Measurements from ENCODE around the gene CEP162. TPM values are rescaled to one million over a fixed set of nuclear protein-coding genes. Genes with fewer than 3 reads are reported as not detected.

The CEP162 gene, protein sequence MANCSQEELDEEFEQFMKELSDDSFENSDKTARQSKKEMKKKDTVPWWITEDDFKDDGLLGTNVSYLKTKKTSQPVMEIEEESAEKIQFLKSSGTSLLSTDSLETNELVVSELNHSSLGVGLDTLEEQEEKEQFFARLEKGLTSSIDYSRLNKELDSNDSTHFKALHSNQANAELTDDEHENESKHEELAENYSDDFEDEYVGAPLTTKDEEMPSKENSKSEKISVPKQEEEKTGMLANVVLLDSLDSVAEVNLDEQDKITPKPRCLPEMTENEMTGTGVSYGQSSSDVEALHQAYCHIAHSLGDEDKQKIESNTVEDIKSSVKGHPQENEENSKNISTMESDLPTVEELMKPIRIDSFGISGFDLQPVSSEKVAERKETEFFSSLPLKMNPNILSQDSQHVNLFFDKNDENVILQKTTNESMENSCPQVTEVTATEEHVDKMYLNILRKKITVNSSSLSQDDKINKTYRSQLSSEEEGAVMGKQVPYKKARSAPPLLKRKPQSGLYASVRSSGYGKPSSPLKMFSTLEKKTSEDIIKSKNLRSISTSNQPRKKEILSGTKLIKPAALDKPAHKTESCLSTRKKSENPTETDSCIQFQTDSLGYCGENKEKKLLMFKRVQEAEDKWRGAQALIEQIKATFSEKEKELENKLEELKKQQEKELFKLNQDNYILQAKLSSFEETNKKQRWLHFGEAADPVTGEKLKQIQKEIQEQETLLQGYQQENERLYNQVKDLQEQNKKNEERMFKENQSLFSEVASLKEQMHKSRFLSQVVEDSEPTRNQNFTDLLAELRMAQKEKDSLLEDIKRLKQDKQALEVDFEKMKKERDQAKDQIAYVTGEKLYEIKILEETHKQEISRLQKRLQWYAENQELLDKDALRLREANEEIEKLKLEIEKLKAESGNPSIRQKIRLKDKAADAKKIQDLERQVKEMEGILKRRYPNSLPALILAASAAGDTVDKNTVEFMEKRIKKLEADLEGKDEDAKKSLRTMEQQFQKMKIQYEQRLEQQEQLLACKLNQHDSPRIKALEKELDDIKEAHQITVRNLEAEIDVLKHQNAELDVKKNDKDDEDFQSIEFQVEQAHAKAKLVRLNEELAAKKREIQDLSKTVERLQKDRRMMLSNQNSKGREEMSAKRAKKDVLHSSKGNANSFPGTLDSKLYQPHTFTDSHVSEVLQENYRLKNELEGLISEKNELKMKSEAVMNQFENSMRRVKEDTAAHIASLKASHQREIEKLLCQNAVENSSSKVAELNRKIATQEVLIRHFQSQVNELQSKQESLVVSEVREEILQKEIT (N-terminal part only)
- total RNA-seq, result 10 to 100 TPM; 29.7 to 39.2 TPM
- 11.8 TPM for polyA plus RNA-seq (2013, experiment 1 of 2)
- 13.9 TPM for polyA plus RNA-seq (2013, experiment 2 of 2)
- long read RNA-seq, experiment 1, partial matches to known transcripts, result 4 of 12 reads
- long read RNA-seq, experiment 1, other reads (novel, unspliced or antisense), result 8 of 12 reads
- long read RNA-seq, experiment 2, full-length matches to known transcripts, result 10 of 39 reads
- long read RNA-seq, experiment 2, partial matches to known transcripts, result 12 of 39 reads
- long read RNA-seq, experiment 2, other reads (novel, unspliced or antisense), result 17 of 39 reads
- long read RNA-seq, experiment 3, full-length matches to known transcripts, result 5 of 75 reads
- long read RNA-seq, experiment 3, partial matches to known transcripts, result 58 of 75 reads
- long read RNA-seq, experiment 3, other reads (novel, unspliced or antisense), result 12 of 75 reads
- long read RNA-seq, experiment 4, partial matches to known transcripts, result 12 of 27 reads
- long read RNA-seq, experiment 4, other reads (novel, unspliced or antisense), result 14 of 27 reads

- peak within 1 kb of the TSS; percentile 82 for H3K4me3 Mint-ChIP-seq
- Histone ChIP-seq H3K4me3 (ENCODE audit: low read length) (peak within 1 kb of the TSS; percentile 96), H3K9me3 (ENCODE audit: control insufficient read depth, low read length) (no peaks in the 10 kb centered on the region), H3K4me1 (ENCODE audit: control insufficient read depth, insufficient read depth, low read length) (no peaks in the 10 kb centered on the region), H3K27ac (ENCODE audit: low read depth, low read length) (peak within 1 kb of the TSS; percentile 42), H3K36me3 (ENCODE audit: control insufficient read depth, insufficient read depth, low read length) (peaks cover 6% of the 10 kb centered on the region), H3K27me3 (ENCODE audit: control insufficient read depth, insufficient read depth, low read length, poor library complexity, severe bottlenecking) (peaks cover 40% of the 10 kb centered on the region), H3K9ac (ENCODE audit: extremely low read depth, low read length, poor library complexity, severe bottlenecking) (peak within 1 kb of the TSS; percentile 78)
- 0% methylated on average over 10 to 40 of the region's 40 CpGs for WGBS, 2 experiments (ENCODE audit: insufficient coverage in 1 of 2, insufficient read length in 1 of 2)
- no peaks in the 10 kb centered on the region for H3K9me3 Mint-ChIP-seq
- DNase-seq, result peak; percentile 96
- H3K36me3 Mint-ChIP-seq (ENCODE audit: low read depth), result peaks cover 2% of the 10 kb centered on the region
- peaks cover 28% of the 10 kb centered on the region for H3K27me3 Mint-ChIP-seq (ENCODE audit: insufficient read depth)
- H3K4me1 Mint-ChIP-seq, result peaks cover 6% of the 10 kb centered on the region
- peak; percentile 81 for TF ChIP-seq CTCF (conservative IDR thresholded peaks at IDR 0.05)
- peak within 1 kb of the TSS; percentile 88 for H3K27ac Mint-ChIP-seq
Observed at GRCh38 chr6:84227434-84228197, at the start of gene CEP162. TSS of gene CEP162 (minus strand) at chr6:84227643. CDS start at chr6:84226393, 1,250 bp downstream.

DNA sequence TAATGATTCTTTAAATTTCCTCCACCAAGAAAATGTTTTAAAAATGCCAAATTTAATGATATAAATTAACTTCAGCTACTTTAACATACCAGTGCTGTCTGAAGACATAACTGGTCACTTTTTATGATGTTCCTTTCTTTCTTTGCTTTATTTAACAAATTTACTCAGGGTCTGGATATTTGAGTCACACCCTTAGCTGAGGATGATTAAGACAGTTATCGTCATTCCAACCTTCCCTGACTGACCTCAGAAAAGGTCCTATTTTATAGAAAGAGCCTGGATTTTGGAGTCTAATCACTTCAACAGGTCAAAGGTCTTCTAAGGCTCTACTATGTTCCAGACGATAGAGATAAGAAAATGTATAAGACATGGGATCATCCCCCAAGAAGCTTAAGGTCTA, 47.4 kb upstream of the CEP162 start:
- Mint-ChIP-seq H3K4me1 (no peaks in the 10 kb centered on the region), H3K36me3 (ENCODE audit: low read depth) (no peaks in the 10 kb centered on the region), H3K27me3 (ENCODE audit: insufficient read depth) (no peaks in the 10 kb centered on the region), H3K4me3 (no peak overlapping the region), H3K9me3 (no peaks in the 10 kb centered on the region), H3K27ac (no peak overlapping the region)
- DNase-seq, result no peak
- Histone ChIP-seq H3K4me3 (ENCODE audit: low read length) (no peak overlapping the region), H3K9ac (ENCODE audit: extremely low read depth, low read length, poor library complexity, severe bottlenecking) (no peak overlapping the region), H3K9me3 (ENCODE audit: control insufficient read depth, low read length) (no peaks in the 10 kb centered on the region), H3K36me3 (ENCODE audit: control insufficient read depth, insufficient read depth, low read length) (no peaks in the 10 kb centered on the region), H3K27me3 (ENCODE audit: control insufficient read depth, insufficient read depth, low read length, poor library complexity, severe bottlenecking) (no peaks in the 10 kb centered on the region), H3K27ac (ENCODE audit: low read depth, low read length) (no peak overlapping the region), H3K4me1 (ENCODE audit: control insufficient read depth, insufficient read depth, low read length) (no peaks in the 10 kb centered on the region)
- no peak for TF ChIP-seq CTCF (conservative IDR thresholded peaks at IDR 0.05)
- 85 to 92% methylated on average over 2 of the region's 2 CpGs for WGBS, 2 experiments (ENCODE audit: insufficient coverage in 1 of 2, insufficient read length in 1 of 2)

All from endodermal cell (in vitro differentiated cells).